SK-N-SH (cell line): ENCODE measurements around the gene KIFC3. TPM values are rescaled to one million over a fixed set of nuclear protein-coding genes. Genes with fewer than 3 reads are reported as not detected.

Source experiments
- CTCF ChIA-PET: fragments of 300-600, 350-600 bp; formaldehyde crosslinking; extraction: SDS; loops from one replicate; lab custom pipeline; 2021; lab: Yijun Ruan, JAX
- POLR2A ChIA-PET: fragments of 350-600 bp; sonication (Branson Sonifier 250); formaldehyde crosslinking; extraction: SDS; loops from one replicate; lab custom pipeline; 2020; ENCODE audit warnings: antibody characterized with exemption, inconsistent platforms; lab: Yijun Ruan, JAX
- DNase-seq: peaks from one replicate; pipeline ENCODE4 v3.0.0; 2012
- H2AFZ ChIP-seq: fragments of 200-600 bp; sonication (generic); 2 replicates; pipeline ENCODE4 v1.8.1; 2016; ENCODE audit warnings: antibody characterized with exemption, mild to moderate bottlenecking, low read depth
- H3F3A ChIP-seq: fragments of 200-600 bp; sonication (generic); replicated peaks from 2 replicates; pipeline ENCODE3; 2016; ENCODE audit warnings: antibody characterized with exemption, mild to moderate bottlenecking; ENCODE audit not compliant: insufficient read depth
- H3K27ac ChIP-seq, 2 experiments: fragments of 200-500 bp in 1 of 2; fragments of 200-600 bp in 1 of 2; sonication (Bioruptor generic) in 1 of 2; sonication (generic), shearing (Covaris generic) in 1 of 2; 2 replicates each; pipeline versions ENCODE4 v1.5.1 to v1.6.1; 2014 to 2016; ENCODE audit warnings: low read depth in 2 of 2, inconsistent platforms in 1 of 2, low read length in 1 of 2, mild to moderate bottlenecking in 1 of 2, mixed read lengths in 1 of 2
- H3K27me3 ChIP-seq: fragments of 200-600 bp; sonication (generic), shearing (Covaris generic); 2 replicates; pipeline ENCODE4 v1.6.1; 2016; ENCODE audit warnings: mixed run types; ENCODE audit not compliant: insufficient read depth
- H3K36me3 ChIP-seq, 2 experiments: fragments of 200-500 bp in 1 of 2; fragments of 200-600 bp in 1 of 2; sonication (Bioruptor generic) in 1 of 2; sonication (generic) in 1 of 2; replicated peaks in 1 of 2; 2 replicates each; pipeline versions ENCODE3 to v1.5.1; 2014 to 2016; ENCODE audit warnings: low read length in 1 of 2, mild to moderate bottlenecking in 1 of 2; ENCODE audit not compliant: insufficient read depth in 2 of 2, control insufficient read depth in 1 of 2
- H3K4me1 ChIP-seq, 2 experiments: fragments of 200-500 bp in 1 of 2; fragments of 200-600 bp in 1 of 2; sonication (Bioruptor generic) in 1 of 2; sonication (generic), shearing (Covaris generic) in 1 of 2; 2 replicates each; pipeline versions ENCODE4 v1.5.1 to v1.6.1; 2014 to 2016; ENCODE audit warnings: low read depth in 1 of 2, low read length in 1 of 2, mixed run types in 1 of 2; ENCODE audit not compliant: insufficient read depth in 2 of 2, control insufficient read depth in 1 of 2
- H3K4me2 ChIP-seq: fragments of 200-600 bp; sonication (generic), shearing (Covaris generic); 2 replicates; pipeline ENCODE4 v1.6.1; 2017; ENCODE audit warnings: mixed run types
- H3K4me3 ChIP-seq, 2 experiments: fragments of 200-500 bp in 1 of 2; fragments of 200-600 bp in 1 of 2; sonication (Bioruptor generic) in 1 of 2; sonication (generic), shearing (Covaris generic) in 1 of 2; 2 replicates each; pipeline versions ENCODE4 v1.5.1 to v1.8.1; 2014 to 2016; ENCODE audit warnings: low read depth in 2 of 2, inconsistent platforms in 1 of 2, low read length in 1 of 2, mild to moderate bottlenecking in 1 of 2, mixed read lengths in 1 of 2, moderate library complexity in 1 of 2
- H3K79me2 ChIP-seq: fragments of 200-600 bp; sonication (generic); 2 replicates; pipeline ENCODE4 v1.8.1; 2017; ENCODE audit warnings: mild to moderate bottlenecking; ENCODE audit not compliant: insufficient read depth
- H3K9ac ChIP-seq: fragments of 200-600 bp; sonication (generic); 2 replicates; pipeline ENCODE4 v1.6.1; 2017; ENCODE audit warnings: mixed run types
- H3K9me2 ChIP-seq: fragments of 200-600 bp; sonication (generic); 2 replicates; pipeline ENCODE4 v1.6.1; 2017; ENCODE audit warnings: mixed run types
- H3K9me3 ChIP-seq: fragments of 200-600 bp; sonication (generic); 2 replicates; pipeline ENCODE4 v1.6.1; 2017; ENCODE audit warnings: mixed run types, mild to moderate bottlenecking, moderate library complexity
- H4K20me1 ChIP-seq: fragments of 200-600 bp; sonication (generic); 2 replicates; pipeline ENCODE4 v1.6.1; 2017; ENCODE audit warnings: mild to moderate bottlenecking, mixed run types; ENCODE audit not compliant: insufficient read depth
- ELF1 ChIP-seq: IDR thresholded peaks from 2 replicates; pipeline ENCODE4 v1.4.0; 2012
- EZH2phosphoT487 ChIP-seq: fragments of 200-600 bp; sonication (generic); IDR thresholded peaks from 2 replicates; pipeline ENCODE4 v1.6.1; 2017; ENCODE audit warnings: low read depth, mixed run types, mild to moderate bottlenecking, antibody characterized with exemption, moderate library complexity, borderline replicate concordance
- NFIC ChIP-seq: IDR thresholded peaks from 2 replicates; pipeline ENCODE4 v1.4.0; 2012; ENCODE audit warnings: borderline replicate concordance
- RAD21 ChIP-seq: IDR thresholded peaks from 2 replicates; pipeline ENCODE4 v1.6.1; 2012; ENCODE audit warnings: mild to moderate bottlenecking, low read length
- RCOR1 ChIP-seq: fragments of 150-350 bp; IDR thresholded peaks from 2 replicates; pipeline ENCODE4 v1.6.1; 2017; ENCODE audit warnings: antibody characterized with exemption, low read length
- SIN3A ChIP-seq: IDR thresholded peaks from 2 replicates; pipeline ENCODE4 v1.6.1; 2012; ENCODE audit warnings: low read depth, mild to moderate bottlenecking, low read length, moderate library complexity, borderline replicate concordance
- YY1 ChIP-seq: IDR thresholded peaks from 2 replicates; pipeline ENCODE4 v1.4.0; 2012; ENCODE audit warnings: low read depth, mild to moderate bottlenecking
- WGBS: methylation state at CpG from one replicate; pipeline ENCODE4 v1.1.6; 2017; ENCODE audit warnings: low lambda C conversion rate; 5-methylcytosine and 5-hydroxymethylcytosine counted together
- polyA plus RNA-seq, 3 experiments: library from polyadenylated mRNA; depleted of rRNA; stranded (reverse); fragments of >200 nt; gene quantifications; 2 replicates each; pipeline ENCODE4 v1.2.3, GENCODE V29; 2012
- TF ChIP-seq, protein P1 (sequence below): IDR thresholded peaks from 2 replicates; pipeline ENCODE4 v1.4.0; 2012; ENCODE audit warnings: low read depth, borderline replicate concordance
- TF ChIP-seq, protein P2 (sequence below): IDR thresholded peaks from 2 replicates; pipeline ENCODE4 v1.6.1; 2012; ENCODE audit warnings: mild to moderate bottlenecking, low read depth, low read length, moderate library complexity

Gene KIFC3
- polyA plus RNA-seq, 1 of the 3 experiments (the other 2 are of a cell fraction): 65.4 TPM

DNA sequence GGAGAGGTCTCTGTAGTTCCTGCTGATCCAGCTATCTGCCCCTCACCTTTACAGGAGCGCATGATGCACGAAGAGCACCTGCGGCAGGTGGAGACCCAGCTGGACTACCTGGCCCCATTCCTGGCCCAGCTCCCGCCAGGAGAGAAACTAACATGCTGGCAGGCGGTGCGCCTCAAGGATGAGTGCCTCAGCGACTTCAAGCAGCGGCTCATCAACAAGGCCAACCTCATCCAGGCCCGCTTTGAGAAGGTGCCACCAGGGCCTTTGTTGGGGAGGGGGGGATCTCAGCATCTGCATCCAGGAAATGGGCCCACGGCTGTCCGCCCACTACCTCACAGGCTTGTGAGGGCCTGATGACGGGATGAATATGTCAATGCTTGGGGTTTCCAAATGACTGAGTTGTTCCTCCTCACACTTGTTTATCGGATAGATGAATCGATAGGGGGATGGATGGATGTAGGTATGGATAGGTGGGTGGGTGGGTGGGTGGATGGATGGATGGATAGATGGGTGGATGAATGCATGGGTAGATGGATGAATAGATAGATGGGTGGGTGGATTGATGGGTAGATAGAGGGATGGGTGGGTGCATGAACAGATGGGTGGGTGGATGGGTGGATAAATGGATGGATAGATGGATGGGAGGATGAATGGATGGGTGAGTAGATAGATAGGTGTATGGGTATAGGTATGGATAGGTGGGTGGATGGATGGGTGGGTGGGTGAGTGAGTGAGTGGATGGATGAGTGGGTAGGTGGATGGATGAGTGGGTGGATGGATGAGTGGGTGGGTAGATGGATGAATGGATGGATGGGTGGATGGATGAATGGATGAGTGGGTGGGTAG lies 73.7 kb downstream of the KIFC3 start:
- Histone ChIP-seq H3K4me2 (no peak overlapping the region), H3K4me3 (no peak overlapping the region), H3F3A (peaks cover 5% of the 10 kb centered on the region), H4K20me1 (no peaks in the 10 kb centered on the region), H3K79me2 (no peaks in the 10 kb centered on the region), H3K9ac (no peak overlapping the region), H3K27me3 (no peaks in the 10 kb centered on the region; the same call in 1 of the 2 replicates), H3K36me3 (no peaks in the 10 kb centered on the region), H3K4me1 (no peaks in the 10 kb centered on the region), H3K9me3 (no peaks in the 10 kb centered on the region), H3K9me2 (no peaks in the 10 kb centered on the region), H2AFZ (no peak overlapping the region), H3K27ac (no peak overlapping the region)
- DNase-seq: no peak
- ChIA-PET POLR2A (no interaction called here), CTCF (interaction anchor here (1.7 kb wide), 1 partner anchor 138 kb away, joined by 5 read pairs; no protein-coding TSS in a partner anchor)
- WGBS: 81% methylated on average over 9 of the region's 14 CpGs
- TF ChIP-seq ELF1 (no peak), NFIC (no peak), RAD21 (no peak), RCOR1 (no peak), YY1 (no peak), EZH2phosphoT487 (no peak), SIN3A (no peak)
- TF ChIP-seq, protein P1, sequence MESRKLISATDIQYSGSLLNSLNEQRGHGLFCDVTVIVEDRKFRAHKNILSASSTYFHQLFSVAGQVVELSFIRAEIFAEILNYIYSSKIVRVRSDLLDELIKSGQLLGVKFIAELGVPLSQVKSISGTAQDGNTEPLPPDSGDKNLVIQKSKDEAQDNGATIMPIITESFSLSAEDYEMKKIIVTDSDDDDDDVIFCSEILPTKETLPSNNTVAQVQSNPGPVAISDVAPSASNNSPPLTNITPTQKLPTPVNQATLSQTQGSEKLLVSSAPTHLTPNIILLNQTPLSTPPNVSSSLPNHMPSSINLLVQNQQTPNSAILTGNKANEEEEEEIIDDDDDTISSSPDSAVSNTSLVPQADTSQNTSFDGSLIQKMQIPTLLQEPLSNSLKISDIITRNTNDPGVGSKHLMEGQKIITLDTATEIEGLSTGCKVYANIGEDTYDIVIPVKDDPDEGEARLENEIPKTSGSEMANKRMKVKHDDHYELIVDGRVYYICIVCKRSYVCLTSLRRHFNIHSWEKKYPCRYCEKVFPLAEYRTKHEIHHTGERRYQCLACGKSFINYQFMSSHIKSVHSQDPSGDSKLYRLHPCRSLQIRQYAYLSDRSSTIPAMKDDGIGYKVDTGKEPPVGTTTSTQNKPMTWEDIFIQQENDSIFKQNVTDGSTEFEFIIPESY: no peak
- TF ChIP-seq, all 33 proteins: peak for 0

DNA sequence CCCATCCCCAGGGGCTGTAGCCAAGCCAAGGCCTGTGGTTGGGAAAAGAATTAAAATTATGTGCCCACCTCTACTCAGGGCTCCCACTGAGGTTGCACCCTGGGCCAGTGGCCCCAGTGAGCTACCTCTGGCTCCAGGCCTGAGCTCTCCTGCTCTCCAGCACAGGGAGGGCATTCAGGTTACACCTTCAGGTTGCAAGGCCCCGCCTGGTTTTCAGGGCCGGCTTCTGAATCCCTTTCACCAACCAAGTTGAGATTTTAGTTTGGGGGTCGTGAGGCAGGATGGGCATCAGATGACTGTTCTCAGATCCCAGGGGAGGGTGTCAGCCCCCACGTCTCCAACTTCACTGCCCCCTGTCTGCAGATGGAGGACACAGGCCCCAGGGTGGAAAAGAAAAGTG lies 74.7 kb downstream of the KIFC3 start:
- WGBS: 38% methylated on average over 4 of the region's 4 CpGs
- no peak overlapping the region for H2AFZ ChIP-seq
- no peaks in the 10 kb centered on the region for H3K4me1 ChIP-seq
- no peaks in the 10 kb centered on the region; the same call in 1 of the 2 replicates for H3K27me3 ChIP-seq
- no peak overlapping the region for H3K27ac ChIP-seq
- no peaks in the 10 kb centered on the region for H3K79me2 ChIP-seq
- CTCF ChIA-PET: interaction anchor here (0.6 to 1.7 kb wide), 4 partner anchors 64 to 172 kb away, joined by 3 to 5 read pairs (median 3); no protein-coding TSS in a partner anchor
- H4K20me1 ChIP-seq: no peaks in the 10 kb centered on the region
- no peak overlapping the region for H3K4me3 ChIP-seq
- no peaks in the 10 kb centered on the region for H3K36me3 ChIP-seq
- no peak overlapping the region for H3K9ac ChIP-seq
- peaks cover 5% of the 10 kb centered on the region for H3F3A ChIP-seq
- H3K9me3 ChIP-seq: no peaks in the 10 kb centered on the region
- DNase-seq: no peak
- no peak overlapping the region for H3K4me2 ChIP-seq
- no peaks in the 10 kb centered on the region for H3K9me2 ChIP-seq
- TF ChIP-seq, protein P2, sequence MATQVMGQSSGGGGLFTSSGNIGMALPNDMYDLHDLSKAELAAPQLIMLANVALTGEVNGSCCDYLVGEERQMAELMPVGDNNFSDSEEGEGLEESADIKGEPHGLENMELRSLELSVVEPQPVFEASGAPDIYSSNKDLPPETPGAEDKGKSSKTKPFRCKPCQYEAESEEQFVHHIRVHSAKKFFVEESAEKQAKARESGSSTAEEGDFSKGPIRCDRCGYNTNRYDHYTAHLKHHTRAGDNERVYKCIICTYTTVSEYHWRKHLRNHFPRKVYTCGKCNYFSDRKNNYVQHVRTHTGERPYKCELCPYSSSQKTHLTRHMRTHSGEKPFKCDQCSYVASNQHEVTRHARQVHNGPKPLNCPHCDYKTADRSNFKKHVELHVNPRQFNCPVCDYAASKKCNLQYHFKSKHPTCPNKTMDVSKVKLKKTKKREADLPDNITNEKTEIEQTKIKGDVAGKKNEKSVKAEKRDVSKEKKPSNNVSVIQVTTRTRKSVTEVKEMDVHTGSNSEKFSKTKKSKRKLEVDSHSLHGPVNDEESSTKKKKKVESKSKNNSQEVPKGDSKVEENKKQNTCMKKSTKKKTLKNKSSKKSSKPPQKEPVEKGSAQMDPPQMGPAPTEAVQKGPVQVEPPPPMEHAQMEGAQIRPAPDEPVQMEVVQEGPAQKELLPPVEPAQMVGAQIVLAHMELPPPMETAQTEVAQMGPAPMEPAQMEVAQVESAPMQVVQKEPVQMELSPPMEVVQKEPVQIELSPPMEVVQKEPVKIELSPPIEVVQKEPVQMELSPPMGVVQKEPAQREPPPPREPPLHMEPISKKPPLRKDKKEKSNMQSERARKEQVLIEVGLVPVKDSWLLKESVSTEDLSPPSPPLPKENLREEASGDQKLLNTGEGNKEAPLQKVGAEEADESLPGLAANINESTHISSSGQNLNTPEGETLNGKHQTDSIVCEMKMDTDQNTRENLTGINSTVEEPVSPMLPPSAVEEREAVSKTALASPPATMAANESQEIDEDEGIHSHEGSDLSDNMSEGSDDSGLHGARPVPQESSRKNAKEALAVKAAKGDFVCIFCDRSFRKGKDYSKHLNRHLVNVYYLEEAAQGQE: no peak
- POLR2A ChIA-PET: no interaction called here
